ENCODE data around the gene CD44.

The CD44 gene

DNA sequence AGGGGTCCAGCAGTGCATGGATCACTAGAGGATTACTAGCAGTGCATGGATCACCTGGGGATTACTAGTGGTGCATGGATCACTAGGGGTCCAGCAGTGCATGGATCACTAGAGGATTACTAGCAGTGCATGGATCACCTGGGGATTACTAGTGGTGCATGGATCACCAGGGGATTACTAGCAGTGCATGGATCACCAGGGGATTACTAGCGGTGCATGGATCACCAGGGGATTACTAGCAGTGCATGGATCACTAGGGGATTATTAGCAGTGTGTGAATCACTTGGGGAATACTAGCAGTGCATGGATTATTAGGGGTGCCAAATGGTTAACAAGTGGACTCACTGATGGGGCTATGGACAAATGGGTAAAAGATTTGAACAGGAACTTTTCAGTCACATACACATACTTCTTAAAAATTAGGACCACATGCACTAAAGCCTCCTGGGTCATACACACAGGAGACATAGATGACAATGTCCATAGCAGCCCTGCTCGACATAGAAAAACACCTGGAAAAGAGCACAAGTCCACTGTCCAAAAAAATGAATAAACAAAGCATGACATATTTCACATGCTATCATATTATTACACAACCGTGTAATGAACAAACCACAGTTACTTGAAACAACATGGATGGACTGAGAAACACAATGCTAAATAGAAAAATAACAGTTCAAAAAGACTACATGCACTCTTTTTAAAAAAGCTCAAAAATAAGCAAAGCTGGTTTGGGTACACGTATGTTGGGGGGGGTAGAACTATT, 109.8 kb downstream of the CD44 start:
- Histone ChIP-seq H3K27me3 (ENCODE audit: insufficient read depth, low read depth) (no peaks in the 10 kb centered on the region), H3K79me2 (ENCODE audit: insufficient read depth, low read depth) (no peaks in the 10 kb centered on the region), H3K4me1 (ENCODE audit: low read depth, poor library complexity, severe bottlenecking) (no peaks in the 10 kb centered on the region), H3K4me3 (IDR thresholded peaks at IDR 0.05; ENCODE audit: insufficient read depth, low read depth, low read length) (no peak overlapping the region), H3K4me2 (no peak overlapping the region), H3K9ac (no peak overlapping the region), H2AFZ (ENCODE audit: low read depth) (no peak overlapping the region), H4K20me1 (ENCODE audit: insufficient read depth) (no peaks in the 10 kb centered on the region), H3K27ac (no peak overlapping the region), H3K36me3 (ENCODE audit: insufficient read depth) (no peaks in the 10 kb centered on the region)
- TF ChIP-seq CTCF (conservative IDR thresholded peaks at IDR 0.05; ENCODE audit: low read depth, low read length): no peak

GRCh38 chr11:35250192-35250591, 111.2 kb downstream of the CD44 start:
- H3K9ac ChIP-seq: no peak overlapping the region
- no peak overlapping the region for H3K27ac ChIP-seq

GRCh38 chr11:35250621-35251020, 111.7 kb downstream of the CD44 start:
- Histone ChIP-seq H3K9ac (no peak overlapping the region), H3K4me2 (no peak overlapping the region)
- TF ChIP-seq CTCF (conservative IDR thresholded peaks at IDR 0.05; ENCODE audit: low read depth, low read length): no peak

More at GRCh38 chr11:35250192-35250591, 111.2 kb downstream of the CD44 start:
- Histone ChIP-seq H3K4me1 (ENCODE audit: low read depth, poor library complexity, severe bottlenecking) (no peaks in the 10 kb centered on the region), H3K4me3 (IDR thresholded peaks at IDR 0.05; ENCODE audit: insufficient read depth, low read depth, low read length) (no peak overlapping the region), H3K4me2 (no peak overlapping the region), H3K27me3 (ENCODE audit: insufficient read depth, low read depth) (no peaks in the 10 kb centered on the region), H3K36me3 (ENCODE audit: insufficient read depth) (no peaks in the 10 kb centered on the region), H3K79me2 (ENCODE audit: insufficient read depth, low read depth) (no peaks in the 10 kb centered on the region), H4K20me1 (ENCODE audit: insufficient read depth) (no peaks in the 10 kb centered on the region), H2AFZ (ENCODE audit: low read depth) (no peak overlapping the region)
- no peak for TF ChIP-seq CTCF (conservative IDR thresholded peaks at IDR 0.05; ENCODE audit: low read depth, low read length)

GRCh38 chr11:35253237-35253636, 114.3 kb downstream of the CD44 start:
- no peak for TF ChIP-seq CTCF (conservative IDR thresholded peaks at IDR 0.05; ENCODE audit: low read depth, low read length)
- Histone ChIP-seq H3K36me3 (ENCODE audit: insufficient read depth) (no peaks in the 10 kb centered on the region), H3K4me2 (no peak overlapping the region)

More at GRCh38 chr11:35250621-35251020, 111.7 kb downstream of the CD44 start:
- no peaks in the 10 kb centered on the region for H3K36me3 ChIP-seq (ENCODE audit: insufficient read depth)
- no peaks in the 10 kb centered on the region for H3K4me1 ChIP-seq (ENCODE audit: low read depth, poor library complexity, severe bottlenecking)
- no peaks in the 10 kb centered on the region for H3K79me2 ChIP-seq (ENCODE audit: insufficient read depth, low read depth)
- no peak overlapping the region for H2AFZ ChIP-seq (ENCODE audit: low read depth)
- H3K27me3 ChIP-seq (ENCODE audit: insufficient read depth, low read depth): no peaks in the 10 kb centered on the region
- no peak overlapping the region for H3K4me3 ChIP-seq (IDR thresholded peaks at IDR 0.05; ENCODE audit: insufficient read depth, low read depth, low read length)
- H3K27ac ChIP-seq: no peak overlapping the region
- H4K20me1 ChIP-seq (ENCODE audit: insufficient read depth): no peaks in the 10 kb centered on the region

More at GRCh38 chr11:35253237-35253636, 114.3 kb downstream of the CD44 start:
- H2AFZ ChIP-seq (ENCODE audit: low read depth): no peak overlapping the region
- no peak overlapping the region for H3K4me3 ChIP-seq (IDR thresholded peaks at IDR 0.05; ENCODE audit: insufficient read depth, low read depth, low read length)
- no peak overlapping the region for H3K9ac ChIP-seq
- H3K27ac ChIP-seq: no peak overlapping the region
- peaks cover 14% of the 10 kb centered on the region for H3K4me1 ChIP-seq (ENCODE audit: low read depth, poor library complexity, severe bottlenecking)
- H3K79me2 ChIP-seq (ENCODE audit: insufficient read depth, low read depth): no peaks in the 10 kb centered on the region
- H3K27me3 ChIP-seq (ENCODE audit: insufficient read depth, low read depth): no peaks in the 10 kb centered on the region
- no peaks in the 10 kb centered on the region for H4K20me1 ChIP-seq (ENCODE audit: insufficient read depth)

Data from KMS-11 (cell line).